Endothelial cell of umbilical vein (primary cell): ENCODE results near the gene CAMTA1. TPM values are rescaled to one million over a fixed set of nuclear protein-coding genes. Genes with fewer than 3 reads are reported as not detected.

Source experiments
- BruUV-seq: library from RNA; stranded (reverse); fragments of 400-500 nt; replicated peaks from 2 replicates; lab custom pipeline; 2021; lab: Mats Ljungman, UMichigan
- CTCF ChIA-PET: fragments of 300-600, 350-600 bp; sonication (Branson Sonifier 250); formaldehyde crosslinking; loops from one replicate; lab custom pipeline; 2021; ENCODE audit warnings: antibody characterized with exemption, inconsistent platforms; lab: Charles Lee
- POLR2A ChIA-PET: fragments of 300-600, 350-600 bp; sonication (Branson Sonifier 250); formaldehyde crosslinking; loops from one replicate; lab custom pipeline; 2021; ENCODE audit warnings: antibody characterized with exemption, inconsistent platforms; lab: Charles Lee
- DNase-seq: peaks from one replicate; pipeline ENCODE4 v3.0.0-alpha.2; 2011; ENCODE audit warnings: low read depth, low spot score
- FAIRE-seq: peaks from 2 replicates; lab custom pipeline; 2011; peaks lifted over from hg19 to GRCh38; lab: Jason Lieb, UNC
- H2AFZ ChIP-seq: 2 replicates; pipeline ENCODE4 v1.6.0; 2012; ENCODE audit warnings: low read depth, low read length, control low read depth, inconsistent platforms
- H3K27ac ChIP-seq: 2 replicates; pipeline ENCODE4 v1.5.1; 2011; ENCODE audit warnings: low read depth, mild to moderate bottlenecking, control low read depth, low read length, moderate library complexity; ENCODE audit not compliant: insufficient read depth
- H3K27me3 ChIP-seq, 2 experiments: 2 replicates each; pipeline versions ENCODE4 v1.6.0 to v1.6.1; 2011; ENCODE audit warnings: low read length in 2 of 2, mixed read lengths in 1 of 2; ENCODE audit not compliant: control insufficient read depth in 2 of 2, insufficient read depth in 2 of 2
- H3K36me3 ChIP-seq, 2 experiments: 2 replicates in 1 of 2; 3 replicates in 1 of 2; pipeline ENCODE4 v1.5.1; 2011; ENCODE audit warnings: low read length in 2 of 2, mild to moderate bottlenecking in 1 of 2, moderate library complexity in 1 of 2; ENCODE audit not compliant: control insufficient read depth in 2 of 2, insufficient read depth in 2 of 2; ENCODE audit errors: extremely low read depth in 1 of 2
- H3K4me1 ChIP-seq: 3 replicates; pipeline ENCODE4 v1.5.1; 2011; ENCODE audit warnings: mild to moderate bottlenecking, low read length; ENCODE audit not compliant: control insufficient read depth, insufficient read depth; ENCODE audit errors: extremely low read depth
- H3K4me2 ChIP-seq: 2 replicates; pipeline ENCODE4 v1.6.1; 2011; ENCODE audit warnings: low read length, control low read depth, mixed read lengths; ENCODE audit not compliant: insufficient read depth
- H3K4me3 ChIP-seq, 3 experiments: fragments of 200-600 bp in 1 of 3; sonication (generic), shearing (Covaris generic) in 1 of 3; replicated peaks in 1 of 3; 2 replicates each; pipeline ENCODE4 v1.5.1; 2011 to 2016; ENCODE audit warnings: control low read depth in 3 of 3, low read length in 3 of 3, mild to moderate bottlenecking in 2 of 3, inconsistent platforms in 1 of 3, low read depth in 1 of 3, moderate library complexity in 1 of 3; ENCODE audit not compliant: insufficient read depth in 1 of 3
- H3K79me2 ChIP-seq: 2 replicates; pipeline ENCODE4 v1.6.0; 2012; ENCODE audit warnings: low read length, inconsistent platforms; ENCODE audit not compliant: control insufficient read depth, insufficient read depth
- H3K9ac ChIP-seq: replicated peaks from 2 replicates; pipeline ENCODE3; 2011; ENCODE audit warnings: low read length, control low read depth; ENCODE audit not compliant: insufficient read depth; ENCODE audit errors: extremely low read depth
- H3K9me1 ChIP-seq: replicated peaks from 3 replicates; pipeline ENCODE4 v1.6.0; 2011; ENCODE audit warnings: mild to moderate bottlenecking, low read length; ENCODE audit not compliant: control insufficient read depth, insufficient read depth; ENCODE audit errors: extremely low read depth
- H3K9me3 ChIP-seq: replicated peaks from 2 replicates; pipeline ENCODE4 v1.5.1; 2012; ENCODE audit warnings: low read length, inconsistent platforms; ENCODE audit not compliant: control insufficient read depth, insufficient read depth
- H4K20me1 ChIP-seq: replicated peaks from 2 replicates; pipeline ENCODE3; 2011; ENCODE audit warnings: mild to moderate bottlenecking, low read length; ENCODE audit not compliant: control insufficient read depth, insufficient read depth; ENCODE audit errors: extremely low read depth
- EZH2 ChIP-seq: IDR thresholded peaks from 2 replicates; pipeline ENCODE4 v1.6.1; 2012; ENCODE audit warnings: borderline replicate concordance, low read depth, mild to moderate bottlenecking, moderate library complexity, low read length, inconsistent platforms; ENCODE audit not compliant: severe bottlenecking
- FOS ChIP-seq: IDR thresholded peaks from 2 replicates; pipeline ENCODE4 v1.6.1; 2011; ENCODE audit warnings: mild to moderate bottlenecking, low read length, moderate library complexity, borderline replicate concordance; ENCODE audit not compliant: insufficient read depth
- GATA2 ChIP-seq: IDR thresholded peaks from 2 replicates; pipeline ENCODE4 v1.7.0; 2011; ENCODE audit warnings: low read depth, mild to moderate bottlenecking, moderate library complexity, mixed read lengths, low read length; ENCODE audit not compliant: insufficient read length, insufficient read depth
- JUN ChIP-seq: IDR thresholded peaks from 2 replicates; pipeline ENCODE4 v1.6.1; 2011; ENCODE audit warnings: borderline replicate concordance, low read depth; ENCODE audit not compliant: insufficient read length, insufficient read depth
- MYC ChIP-seq: IDR thresholded peaks from one replicate; pipeline ENCODE4 v1.6.1; 2011; ENCODE audit warnings: mild to moderate bottlenecking, low read depth, low read length
- POLR2A ChIP-seq: IDR thresholded peaks from 2 replicates; pipeline ENCODE4 v1.6.1; 2012; ENCODE audit warnings: low read depth, mild to moderate bottlenecking, control low read depth, low read length
- POLR2AphosphoS5 ChIP-seq: IDR thresholded peaks from 2 replicates; pipeline ENCODE4 v1.6.1; 2012; ENCODE audit warnings: low read depth, mild to moderate bottlenecking, control low read depth, low read length, moderate library complexity; ENCODE audit not compliant: insufficient read depth
- dilution Hi-C: fragments of 300-500 bp; cut with MboI; formaldehyde crosslinking; loops from one replicate; pipeline ENCODE4 v1.15.0; 2019; ENCODE audit warnings: low sequenced_read_pairs; ENCODE audit not compliant: extremely low pct_ligation_motif_present
- intact Hi-C: fragments of 100-400 bp; cut with micrococcal nuclease; formaldehyde crosslinking; loops from one replicate; pipeline ENCODE4 v1.10.0; 2022
- polyA plus RNA-seq, 4 experiments: library from polyadenylated mRNA; depleted of rRNA in 3 of 4; stranded (reverse) in 3 of 4; unstranded in 1 of 4; fragments of >200 nt; gene quantifications; 2 replicates each; pipeline versions ENCODE4 v1.2.1 to v1.2.3, GENCODE V29; 2011 to 2012; ENCODE audit warnings: missing spikeins in 1 of 4
- total RNA-seq: library from RNA; stranded (reverse); gene quantifications from 2 replicates; pipeline ENCODE4 v1.2.3, GENCODE V29; 2021
- TF ChIP-seq, protein P1 (sequence below): IDR thresholded peaks from 2 replicates; pipeline ENCODE4 v1.6.1; 2011; ENCODE audit not compliant: insufficient read depth, insufficient read length
- TF ChIP-seq, protein P2 (sequence below), 2 donors: IDR thresholded peaks; 1 replicate in 1 of 2; 2 replicates in 1 of 2; pipeline ENCODE4 v1.5.1; 2011; ENCODE audit warnings: low read length in 2 of 2, mild to moderate bottlenecking in 2 of 2, moderate library complexity in 2 of 2, control low read depth in 1 of 2, inconsistent platforms in 1 of 2, low read depth in 1 of 2; ENCODE audit not compliant: insufficient read depth in 1 of 2; ENCODE audit errors: extremely low read depth in 1 of 2

The CAMTA1 gene
- total and polyA plus RNA-seq, 2 donors (not counting 3 experiments of a cell fraction or from before 2014, with no cell fraction given): 50.8 to 92.7 TPM

DNA sequence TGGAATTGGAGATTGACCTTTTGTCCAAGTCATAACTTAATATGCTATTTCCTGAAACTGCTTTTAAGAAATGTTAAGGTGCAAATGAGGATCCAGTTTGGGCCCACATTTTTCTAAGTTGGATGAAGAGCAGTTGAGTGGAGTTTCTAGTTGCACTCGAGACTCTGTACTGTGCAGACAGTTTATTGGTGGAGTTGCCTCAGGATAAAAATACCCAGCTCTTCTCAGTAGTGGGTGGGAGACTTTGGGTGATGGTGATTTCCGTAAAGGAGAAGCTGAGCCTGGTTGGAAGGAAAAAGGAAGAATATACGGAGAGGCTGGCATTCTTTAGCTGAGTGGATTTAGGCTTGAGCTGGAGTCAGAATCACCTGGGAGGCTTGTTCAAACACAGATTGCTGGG is 49.9 kb downstream of the CAMTA1 start:
- FAIRE-seq (no peak), DNase-seq (no peak)
- peaks cover 0 to 4% of the 10 kb centered on the region in 2 experiments for H3K36me3 ChIP-seq
- intact Hi-C loops: no loop called here
- H3K27ac ChIP-seq: no peak overlapping the region
- no peaks in the 10 kb centered on the region for H4K20me1 ChIP-seq
- no TSS peak for BruUV-seq
- peaks cover 4% of the 10 kb centered on the region for H3K79me2 ChIP-seq
- H3K9me3 ChIP-seq: no peaks in the 10 kb centered on the region
- H3K9me1 ChIP-seq: no peaks in the 10 kb centered on the region
- H3K4me3 ChIP-seq: no peak overlapping the region
- ChIA-PET POLR2A (no interaction called here), CTCF (interaction anchor here (1.5 kb wide), 1 partner anchor 39 kb away, joined by 4 read pairs; no protein-coding TSS in a partner anchor)
- no peak overlapping the region for H2AFZ ChIP-seq
- dilution Hi-C loops: no loop called here
- TF ChIP-seq GATA2: no peak
- TF ChIP-seq, protein P1, sequence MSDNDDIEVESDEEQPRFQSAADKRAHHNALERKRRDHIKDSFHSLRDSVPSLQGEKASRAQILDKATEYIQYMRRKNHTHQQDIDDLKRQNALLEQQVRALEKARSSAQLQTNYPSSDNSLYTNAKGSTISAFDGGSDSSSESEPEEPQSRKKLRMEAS: no peak
- TF ChIP-seq JUN: no peak
- TF ChIP-seq MYC: no peak
- no peak for TF ChIP-seq POLR2AphosphoS5
- no peak for TF ChIP-seq EZH2
- TF ChIP-seq, protein P2, sequence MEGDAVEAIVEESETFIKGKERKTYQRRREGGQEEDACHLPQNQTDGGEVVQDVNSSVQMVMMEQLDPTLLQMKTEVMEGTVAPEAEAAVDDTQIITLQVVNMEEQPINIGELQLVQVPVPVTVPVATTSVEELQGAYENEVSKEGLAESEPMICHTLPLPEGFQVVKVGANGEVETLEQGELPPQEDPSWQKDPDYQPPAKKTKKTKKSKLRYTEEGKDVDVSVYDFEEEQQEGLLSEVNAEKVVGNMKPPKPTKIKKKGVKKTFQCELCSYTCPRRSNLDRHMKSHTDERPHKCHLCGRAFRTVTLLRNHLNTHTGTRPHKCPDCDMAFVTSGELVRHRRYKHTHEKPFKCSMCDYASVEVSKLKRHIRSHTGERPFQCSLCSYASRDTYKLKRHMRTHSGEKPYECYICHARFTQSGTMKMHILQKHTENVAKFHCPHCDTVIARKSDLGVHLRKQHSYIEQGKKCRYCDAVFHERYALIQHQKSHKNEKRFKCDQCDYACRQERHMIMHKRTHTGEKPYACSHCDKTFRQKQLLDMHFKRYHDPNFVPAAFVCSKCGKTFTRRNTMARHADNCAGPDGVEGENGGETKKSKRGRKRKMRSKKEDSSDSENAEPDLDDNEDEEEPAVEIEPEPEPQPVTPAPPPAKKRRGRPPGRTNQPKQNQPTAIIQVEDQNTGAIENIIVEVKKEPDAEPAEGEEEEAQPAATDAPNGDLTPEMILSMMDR (IDR thresholded peaks at IDR 0.05; ENCODE audit: extremely low read depth in 1 of 2, insufficient read depth in 1 of 2, low read depth in 1 of 2, low read length in 2 of 2): no peak
- no peak for TF ChIP-seq POLR2A
- no peak for TF ChIP-seq FOS
- H3K4me2 ChIP-seq: no peak overlapping the region
- no peaks in the 10 kb centered on the region for H3K4me1 ChIP-seq
- H3K9ac ChIP-seq: no peak overlapping the region
- no peaks in the 10 kb centered on the region for H3K27me3 ChIP-seq
